NCI-H2196 treated with DMSO at 0.1 percent for 48 hours (cell line): Measurements from ENCODE around the gene ACSM4.
"Not testable (repeated sequence)": the region's sequence is repeated elsewhere in the genome, so short reads cannot be mapped to it uniquely, and the experiment has no call there.

Source experiments
- DNase-seq: peaks from one replicate; lab custom pipeline; 2025; ENCODE audit not compliant: unreplicated experiment; lab: John Stamatoyannopoulos, UW

The ACSM4 gene

GRCh38 chr12:7327918-7328317 is 24.0 kb downstream of the ACSM4 start:
- no peak for DNase-seq

DNA sequence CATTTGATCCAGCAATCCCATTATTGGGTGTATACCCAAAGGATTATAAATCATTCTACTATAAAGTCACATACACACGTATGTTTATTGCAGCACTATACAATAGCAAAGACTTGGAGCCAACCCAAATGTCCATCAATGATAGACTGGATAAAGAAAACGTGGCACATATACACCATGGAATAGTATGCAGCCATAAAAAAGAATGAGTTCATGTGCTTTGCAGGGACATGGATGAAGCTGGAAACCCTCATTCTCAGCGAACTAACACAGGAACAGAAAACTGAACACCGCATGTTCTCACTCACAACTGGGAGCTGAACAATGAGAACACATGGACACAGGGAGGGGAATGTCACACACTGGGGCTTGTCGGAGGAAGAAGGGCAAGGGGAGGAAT is 33.9 kb downstream of the ACSM4 start:
- DNase-seq: not testable (repeated sequence)

GRCh38 chr12:7339675-7340074 is 35.8 kb downstream of the ACSM4 start:
- DNase-seq: no peak

DNA sequence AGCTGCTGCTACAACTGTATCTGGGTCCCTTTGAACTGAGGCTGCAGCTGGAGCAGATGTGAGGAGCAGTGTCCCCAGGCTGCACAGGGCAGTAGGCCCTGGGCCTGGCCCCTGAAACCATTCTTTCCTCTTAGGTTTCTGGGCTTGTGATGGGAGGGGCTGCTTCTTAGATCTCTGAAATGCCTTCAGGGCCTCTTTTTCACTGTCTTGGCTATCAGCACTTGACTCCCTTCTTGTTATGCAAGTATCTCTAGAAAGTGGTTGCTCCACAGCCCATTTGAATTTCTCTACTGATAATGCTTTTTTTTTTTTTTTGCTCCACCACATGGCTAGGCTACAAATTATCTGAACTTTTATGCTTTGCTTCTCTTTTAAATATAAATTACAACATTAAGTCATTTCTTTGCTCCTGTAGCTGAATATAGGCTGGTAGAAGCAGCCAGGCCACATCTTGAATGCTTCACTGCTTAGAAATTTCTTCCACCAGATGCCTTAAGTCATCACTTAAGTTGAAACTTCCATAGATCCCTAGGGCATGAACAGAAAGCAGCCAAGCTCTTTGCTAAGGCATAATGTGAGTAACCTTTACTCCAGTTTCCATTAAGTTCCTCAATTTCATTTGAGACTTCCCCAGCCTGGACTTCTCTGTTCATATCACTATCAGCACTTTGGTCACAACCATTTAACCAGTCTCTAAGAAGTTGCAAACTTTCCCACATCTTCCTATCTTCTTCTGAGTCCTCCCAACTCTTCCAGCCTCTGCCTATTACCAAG is 41.1 kb downstream of the ACSM4 start:
- DNase-seq: no peak

GRCh38 chr12:7346551-7347225 is 42.8 kb downstream of the ACSM4 start:
- DNase-seq: no peak

- no peak for DNase-seq
These were observed 45.5 kb downstream of the ACSM4 start for GRCh38 chr12:7349418-7349817.

GRCh38 chr12:7351177-7351576 is 47.3 kb downstream of the ACSM4 start:
- DNase-seq: no peak

- no peak for DNase-seq
These were observed 48.8 kb downstream of the ACSM4 start for GRCh38 chr12:7352661-7353060.

DNA sequence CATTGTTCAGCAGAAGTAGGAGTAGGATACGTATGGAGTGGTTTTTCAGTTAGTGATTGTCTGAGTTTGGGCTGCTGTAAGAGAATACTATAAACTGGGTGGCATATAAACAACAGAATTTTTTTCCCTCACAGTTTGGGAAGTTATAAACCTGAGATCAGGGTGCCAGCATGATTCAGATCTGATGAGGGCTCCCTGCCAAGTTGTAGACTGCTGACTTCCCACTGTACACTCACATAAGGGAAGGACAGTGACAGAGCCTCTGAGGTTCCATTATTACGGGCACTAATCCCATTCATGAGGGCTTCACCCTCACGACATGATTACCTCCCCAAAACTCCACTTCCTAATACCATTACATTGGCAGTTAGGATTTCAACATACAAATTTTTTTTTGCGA is 50.7 kb downstream of the ACSM4 start:
- DNase-seq: no peak

- no peak for DNase-seq
These were observed 57.4 kb downstream of the ACSM4 start for GRCh38 chr12:7361265-7361664.

DNA sequence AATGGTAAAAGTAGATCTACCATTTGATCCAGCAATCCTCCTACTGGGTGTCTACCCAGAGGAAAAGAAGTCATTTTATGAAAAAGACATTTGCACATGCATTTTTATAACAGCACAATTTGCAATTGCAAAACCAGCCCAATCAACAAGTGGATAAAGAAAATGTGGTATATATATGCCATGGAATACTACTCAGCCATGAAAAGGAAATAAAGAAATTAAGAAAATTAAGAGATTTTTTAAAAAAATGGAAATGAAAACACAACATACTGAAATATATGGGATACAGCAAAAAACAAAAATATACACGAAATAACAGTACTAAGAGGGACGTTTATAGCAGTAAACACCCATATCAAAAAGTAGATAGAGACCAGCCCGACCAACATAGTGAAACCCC is 58.9 kb downstream of the ACSM4 start:
- DNase-seq: no peak

DNA sequence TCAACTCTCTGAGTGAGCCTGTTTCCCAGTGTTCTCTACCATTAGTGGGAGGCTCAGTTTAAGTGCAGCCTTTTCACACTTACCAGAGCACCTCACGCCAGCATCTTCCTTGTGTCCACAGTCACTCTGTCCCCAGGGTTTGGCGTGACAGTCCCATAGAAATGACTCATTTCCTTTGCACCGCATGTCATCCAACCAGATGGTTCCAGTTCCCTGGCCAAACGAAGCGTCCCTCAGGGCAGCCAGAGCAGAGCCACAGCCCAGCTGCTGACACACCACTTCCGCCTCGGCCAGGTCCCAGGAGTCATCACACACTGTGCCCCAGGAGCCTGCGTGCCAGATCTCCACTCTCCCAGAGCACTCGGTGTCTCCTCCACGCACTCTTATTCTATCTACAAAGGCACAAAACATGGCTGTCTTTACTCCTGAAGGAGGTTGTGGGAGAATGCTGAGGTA is 65.4 kb downstream of the ACSM4 start:
- DNase-seq: no peak

DNA sequence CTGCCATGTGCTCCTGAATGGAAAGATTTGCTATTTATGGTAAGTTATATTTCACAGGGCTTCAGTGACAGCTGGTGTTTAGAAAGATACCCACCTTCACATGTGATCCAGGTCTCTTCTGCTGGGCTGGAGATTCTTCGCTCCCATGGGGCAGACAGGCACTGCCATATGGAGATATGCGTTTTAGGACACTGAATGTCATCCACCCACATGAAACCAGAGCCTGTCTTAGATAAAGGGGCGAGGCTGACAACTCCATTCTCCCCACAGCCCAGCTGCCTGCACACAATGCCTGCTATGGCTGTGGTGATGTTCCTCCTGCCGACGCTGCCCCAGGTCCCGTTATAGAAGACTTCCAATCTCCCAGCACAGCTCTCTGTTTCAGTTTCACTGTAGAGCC is 69.4 kb downstream of the ACSM4 start:
- no peak for DNase-seq

DNA sequence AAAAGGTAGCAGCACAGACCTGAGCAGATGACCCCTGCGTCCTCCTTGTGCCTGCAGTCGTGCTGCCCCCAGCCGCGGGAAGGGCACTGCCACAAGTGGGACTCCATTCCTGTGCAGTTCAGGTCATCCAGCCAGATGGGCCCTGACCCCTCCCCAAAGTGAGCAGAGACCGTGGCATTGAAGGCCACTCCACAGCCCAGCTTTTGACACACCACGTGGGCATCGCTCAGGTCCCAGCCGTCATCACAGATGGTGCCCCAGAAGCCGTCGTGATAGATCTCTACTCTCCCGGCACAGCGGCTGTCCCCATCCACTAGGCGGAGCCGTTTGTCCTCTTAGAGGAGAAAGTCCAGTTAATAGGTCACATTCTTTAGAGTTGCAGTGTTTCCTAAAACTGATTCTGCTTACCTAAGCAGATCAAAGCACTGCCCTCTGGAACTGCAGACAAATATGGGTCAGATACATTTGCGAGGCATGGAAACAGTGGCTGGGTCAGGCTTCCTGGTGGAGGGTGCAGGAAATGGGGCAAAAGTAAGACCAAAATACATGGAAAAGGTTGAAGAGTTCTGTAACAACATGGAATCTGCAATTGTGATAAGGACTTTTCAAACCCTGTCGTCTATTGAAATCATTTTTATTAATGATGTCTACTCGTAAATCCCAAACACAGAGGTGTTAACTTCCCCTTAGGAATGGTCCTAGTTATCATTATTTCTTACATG is 70.7 kb downstream of the ACSM4 start:
- DNase-seq: no peak

GRCh38 chr12:7375145-7375543 is 71.3 kb downstream of the ACSM4 start:
- DNase-seq: no peak

- no peak for DNase-seq
These were observed 72.3 kb downstream of the ACSM4 start for GRCh38 chr12:7376196-7376595.
